SK-N-SH (cell line): ENCODE data around the gene PIAS1. TPM values are rescaled to one million over a fixed set of nuclear protein-coding genes. Genes with fewer than 3 reads are reported as not detected.

Source experiments
- CTCF ChIA-PET: fragments of 300-600, 350-600 bp; formaldehyde crosslinking; extraction: SDS; loops from one replicate; lab custom pipeline; 2021; lab: Yijun Ruan, JAX
- POLR2A ChIA-PET: fragments of 350-600 bp; sonication (Branson Sonifier 250); formaldehyde crosslinking; extraction: SDS; loops from one replicate; lab custom pipeline; 2020; ENCODE audit warnings: antibody characterized with exemption, inconsistent platforms; lab: Yijun Ruan, JAX
- DNase-seq: peaks from one replicate; pipeline ENCODE4 v3.0.0; 2012
- H2AFZ ChIP-seq: fragments of 200-600 bp; sonication (generic); 2 replicates; pipeline ENCODE4 v1.8.1; 2016; ENCODE audit warnings: antibody characterized with exemption, mild to moderate bottlenecking, low read depth
- H3F3A ChIP-seq: fragments of 200-600 bp; sonication (generic); replicated peaks from 2 replicates; pipeline ENCODE3; 2016; ENCODE audit warnings: antibody characterized with exemption, mild to moderate bottlenecking; ENCODE audit not compliant: insufficient read depth
- H3K27ac ChIP-seq, 2 experiments: fragments of 200-500 bp in 1 of 2; fragments of 200-600 bp in 1 of 2; sonication (Bioruptor generic) in 1 of 2; sonication (generic), shearing (Covaris generic) in 1 of 2; 2 replicates each; pipeline versions ENCODE4 v1.5.1 to v1.6.1; 2014 to 2016; ENCODE audit warnings: low read depth in 2 of 2, inconsistent platforms in 1 of 2, low read length in 1 of 2, mild to moderate bottlenecking in 1 of 2, mixed read lengths in 1 of 2
- H3K27me3 ChIP-seq: fragments of 200-600 bp; sonication (generic), shearing (Covaris generic); 2 replicates; pipeline ENCODE4 v1.6.1; 2016; ENCODE audit warnings: mixed run types; ENCODE audit not compliant: insufficient read depth
- H3K36me3 ChIP-seq, 2 experiments: fragments of 200-500 bp in 1 of 2; fragments of 200-600 bp in 1 of 2; sonication (Bioruptor generic) in 1 of 2; sonication (generic) in 1 of 2; replicated peaks in 1 of 2; 2 replicates each; pipeline versions ENCODE3 to v1.5.1; 2014 to 2016; ENCODE audit warnings: low read length in 1 of 2, mild to moderate bottlenecking in 1 of 2; ENCODE audit not compliant: insufficient read depth in 2 of 2, control insufficient read depth in 1 of 2
- H3K4me1 ChIP-seq, 2 experiments: fragments of 200-500 bp in 1 of 2; fragments of 200-600 bp in 1 of 2; sonication (Bioruptor generic) in 1 of 2; sonication (generic), shearing (Covaris generic) in 1 of 2; 2 replicates each; pipeline versions ENCODE4 v1.5.1 to v1.6.1; 2014 to 2016; ENCODE audit warnings: low read depth in 1 of 2, low read length in 1 of 2, mixed run types in 1 of 2; ENCODE audit not compliant: insufficient read depth in 2 of 2, control insufficient read depth in 1 of 2
- H3K4me2 ChIP-seq: fragments of 200-600 bp; sonication (generic), shearing (Covaris generic); 2 replicates; pipeline ENCODE4 v1.6.1; 2017; ENCODE audit warnings: mixed run types
- H3K4me3 ChIP-seq, 2 experiments: fragments of 200-500 bp in 1 of 2; fragments of 200-600 bp in 1 of 2; sonication (Bioruptor generic) in 1 of 2; sonication (generic), shearing (Covaris generic) in 1 of 2; 2 replicates each; pipeline versions ENCODE4 v1.5.1 to v1.8.1; 2014 to 2016; ENCODE audit warnings: low read depth in 2 of 2, inconsistent platforms in 1 of 2, low read length in 1 of 2, mild to moderate bottlenecking in 1 of 2, mixed read lengths in 1 of 2, moderate library complexity in 1 of 2
- H3K79me2 ChIP-seq: fragments of 200-600 bp; sonication (generic); 2 replicates; pipeline ENCODE4 v1.8.1; 2017; ENCODE audit warnings: mild to moderate bottlenecking; ENCODE audit not compliant: insufficient read depth
- H3K9ac ChIP-seq: fragments of 200-600 bp; sonication (generic); 2 replicates; pipeline ENCODE4 v1.6.1; 2017; ENCODE audit warnings: mixed run types
- H3K9me2 ChIP-seq: fragments of 200-600 bp; sonication (generic); 2 replicates; pipeline ENCODE4 v1.6.1; 2017; ENCODE audit warnings: mixed run types
- H3K9me3 ChIP-seq: fragments of 200-600 bp; sonication (generic); 2 replicates; pipeline ENCODE4 v1.6.1; 2017; ENCODE audit warnings: mixed run types, mild to moderate bottlenecking, moderate library complexity
- H4K20me1 ChIP-seq: fragments of 200-600 bp; sonication (generic); 2 replicates; pipeline ENCODE4 v1.6.1; 2017; ENCODE audit warnings: mild to moderate bottlenecking, mixed run types; ENCODE audit not compliant: insufficient read depth
- FOSL2 ChIP-seq: IDR thresholded peaks from 2 replicates; pipeline ENCODE4 v1.4.0; 2012; ENCODE audit warnings: low read depth, mild to moderate bottlenecking, moderate library complexity, borderline replicate concordance
- NRF1 ChIP-seq: IDR thresholded peaks from 2 replicates; pipeline ENCODE4 v1.6.1; 2012; ENCODE audit warnings: low read depth, mild to moderate bottlenecking, low read length
- PBX3 ChIP-seq: IDR thresholded peaks from 2 replicates; pipeline ENCODE4; 2012
- RFX5 ChIP-seq: IDR thresholded peaks from 2 replicates; pipeline ENCODE4 v1.6.1; 2012; ENCODE audit warnings: mild to moderate bottlenecking, improper control_type of control experiment, low read length
- TEAD4 ChIP-seq: IDR thresholded peaks from 2 replicates; pipeline ENCODE4 v1.4.0; 2012; ENCODE audit warnings: mild to moderate bottlenecking, borderline replicate concordance; ENCODE audit not compliant: insufficient read depth
- WGBS: methylation state at CpG from one replicate; pipeline ENCODE4 v1.1.6; 2017; ENCODE audit warnings: low lambda C conversion rate; 5-methylcytosine and 5-hydroxymethylcytosine counted together
- polyA plus RNA-seq, 3 experiments: library from polyadenylated mRNA; depleted of rRNA; stranded (reverse); fragments of >200 nt; gene quantifications; 2 replicates each; pipeline ENCODE4 v1.2.3, GENCODE V29; 2012
- TF ChIP-seq, protein P1 (sequence below): IDR thresholded peaks from 2 replicates; pipeline ENCODE4 v1.4.0; 2012; ENCODE audit warnings: low read depth, borderline replicate concordance
- TF ChIP-seq, protein P2 (sequence below): fragments of 200-600 bp; sonication (generic); IDR thresholded peaks from 2 replicates; pipeline ENCODE4 v1.6.1; 2017; ENCODE audit warnings: antibody characterized with exemption, mild to moderate bottlenecking, moderate library complexity

PIAS1 gene
- polyA plus RNA-seq, 1 of the 3 experiments (the other 2 are of a cell fraction) = 9.0 TPM

DNA sequence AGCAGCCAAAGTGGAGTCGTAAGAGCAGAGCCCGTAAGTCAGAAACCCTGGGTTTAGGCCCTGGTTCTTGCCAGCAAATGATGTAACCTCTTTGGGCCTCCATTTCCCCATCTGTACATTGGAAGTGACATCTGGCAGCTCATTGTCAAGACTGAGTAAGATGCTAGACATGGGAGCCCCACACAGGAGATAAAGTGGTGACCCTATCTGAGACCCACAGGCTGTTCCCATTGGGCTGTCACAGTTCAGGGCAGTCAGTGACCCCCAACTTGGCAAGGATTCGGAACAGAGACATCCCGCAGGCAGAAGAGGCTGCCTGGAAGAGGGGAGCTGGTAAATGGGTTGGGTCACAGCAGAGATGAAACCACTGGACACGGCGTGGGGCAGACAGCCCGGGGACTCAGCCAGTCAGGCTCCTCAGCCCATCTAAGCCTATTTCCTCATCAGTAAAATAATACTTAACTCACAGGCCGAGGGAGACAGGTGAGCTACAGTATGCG, 173.6 kb downstream of the PIAS1 start:
- Histone ChIP-seq H3F3A (peaks cover 4% of the 10 kb centered on the region), H3K4me2 (peak overlapping the region; percentile 89), H3K79me2 (peaks cover 65% of the 10 kb centered on the region), H4K20me1 (peaks cover 12% of the 10 kb centered on the region; the same call in 1 of the 2 replicates), H3K4me1 (peaks cover 10 to 31% of the 10 kb centered on the region in 2 experiments; a peak in 2 of 4 replicates), H3K27ac (no peak overlapping the region), H3K9me3 (no peaks in the 10 kb centered on the region), H2AFZ (no peak overlapping the region), H3K36me3 (no peaks in the 10 kb centered on the region), H3K27me3 (no peaks in the 10 kb centered on the region), H3K9ac (no peak overlapping the region), H3K9me2 (no peaks in the 10 kb centered on the region), H3K4me3 (no peak overlapping the region; a peak in 1 of 4 replicates)
- TF ChIP-seq NRF1 = no peak
- TF ChIP-seq, protein P1, sequence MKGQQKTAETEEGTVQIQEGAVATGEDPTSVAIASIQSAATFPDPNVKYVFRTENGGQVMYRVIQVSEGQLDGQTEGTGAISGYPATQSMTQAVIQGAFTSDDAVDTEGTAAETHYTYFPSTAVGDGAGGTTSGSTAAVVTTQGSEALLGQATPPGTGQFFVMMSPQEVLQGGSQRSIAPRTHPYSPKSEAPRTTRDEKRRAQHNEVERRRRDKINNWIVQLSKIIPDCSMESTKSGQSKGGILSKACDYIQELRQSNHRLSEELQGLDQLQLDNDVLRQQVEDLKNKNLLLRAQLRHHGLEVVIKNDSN = no peak
- ChIA-PET CTCF (interaction anchor here (1.5 to 4.0 kb wide), 3 partner anchors 9 to 79 kb away, joined by 4 to 21 read pairs (median 15); no protein-coding TSS in a partner anchor), POLR2A (interaction anchor here (1.7 kb wide), 1 partner anchor 25 kb away, joined by 3 read pairs; no protein-coding TSS in a partner anchor)
- 95% methylated on average over 9 of the region's 9 CpGs for WGBS
- DNase-seq = peak; percentile 19

DNA sequence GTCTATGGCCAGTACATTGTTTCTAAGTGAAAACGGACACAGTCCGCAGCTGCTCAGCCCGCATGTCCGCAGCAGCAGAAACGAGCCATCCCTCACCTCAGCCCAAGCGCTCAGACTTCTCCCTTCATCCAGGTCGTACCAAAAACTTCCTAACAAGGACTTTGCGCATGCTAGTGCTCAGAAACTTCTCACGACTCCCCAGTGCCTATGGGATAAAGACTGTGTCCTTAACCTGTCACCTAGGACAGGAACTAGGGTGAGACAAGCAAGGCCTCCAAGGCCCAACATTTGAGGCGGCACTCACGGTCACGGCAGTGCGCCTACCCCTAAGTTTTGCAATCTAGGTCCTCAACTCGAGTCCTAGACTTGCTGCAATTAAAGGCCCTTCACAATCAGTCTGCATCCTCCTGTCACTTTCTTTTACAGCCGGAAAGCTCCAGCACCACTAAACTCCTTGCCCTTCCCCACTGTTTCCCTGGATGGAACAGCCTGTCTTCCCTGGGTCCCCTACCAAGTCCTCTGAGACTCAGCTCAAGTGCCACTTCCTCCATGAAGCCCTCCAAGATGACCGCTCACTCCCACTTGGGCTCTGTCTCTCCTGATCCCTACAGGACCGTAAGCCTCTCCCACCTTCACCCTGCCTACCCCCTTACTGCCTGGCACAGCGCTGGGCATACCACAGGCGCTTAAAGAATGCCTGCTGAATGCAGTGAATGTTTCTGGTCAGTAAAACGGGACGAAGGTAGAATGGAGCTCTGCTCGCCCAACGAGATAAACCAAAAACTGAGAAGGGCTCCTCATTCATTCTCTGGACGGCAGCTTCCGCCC, 174.2 kb downstream of the PIAS1 start:
- H3K27ac ChIP-seq = peak overlapping the region in 1 of 2 experiments; percentile 52; a peak in 1 of 4 replicates
- peak overlapping the region; percentile 89 for H3K4me2 ChIP-seq
- peak overlapping the region; percentile 91 for H3K9ac ChIP-seq
- peaks cover 58% of the 10 kb centered on the region for H3K79me2 ChIP-seq
- no peaks in the 10 kb centered on the region for H3K9me3 ChIP-seq
- peak; percentile 43 for DNase-seq
- H3K4me3 ChIP-seq = peak overlapping the region; percentile 74 to 96
- no peaks in the 10 kb centered on the region for H3K27me3 ChIP-seq
- peak overlapping the region; percentile 83; the same call in 1 of the 2 replicates for H2AFZ ChIP-seq
- WGBS = 44% methylated on average over 23 of the region's 25 CpGs
- TF ChIP-seq RFX5 (no peak), TEAD4 (no peak), PBX3 (no peak), FOSL2 (no peak)
- TF ChIP-seq, protein P2, sequence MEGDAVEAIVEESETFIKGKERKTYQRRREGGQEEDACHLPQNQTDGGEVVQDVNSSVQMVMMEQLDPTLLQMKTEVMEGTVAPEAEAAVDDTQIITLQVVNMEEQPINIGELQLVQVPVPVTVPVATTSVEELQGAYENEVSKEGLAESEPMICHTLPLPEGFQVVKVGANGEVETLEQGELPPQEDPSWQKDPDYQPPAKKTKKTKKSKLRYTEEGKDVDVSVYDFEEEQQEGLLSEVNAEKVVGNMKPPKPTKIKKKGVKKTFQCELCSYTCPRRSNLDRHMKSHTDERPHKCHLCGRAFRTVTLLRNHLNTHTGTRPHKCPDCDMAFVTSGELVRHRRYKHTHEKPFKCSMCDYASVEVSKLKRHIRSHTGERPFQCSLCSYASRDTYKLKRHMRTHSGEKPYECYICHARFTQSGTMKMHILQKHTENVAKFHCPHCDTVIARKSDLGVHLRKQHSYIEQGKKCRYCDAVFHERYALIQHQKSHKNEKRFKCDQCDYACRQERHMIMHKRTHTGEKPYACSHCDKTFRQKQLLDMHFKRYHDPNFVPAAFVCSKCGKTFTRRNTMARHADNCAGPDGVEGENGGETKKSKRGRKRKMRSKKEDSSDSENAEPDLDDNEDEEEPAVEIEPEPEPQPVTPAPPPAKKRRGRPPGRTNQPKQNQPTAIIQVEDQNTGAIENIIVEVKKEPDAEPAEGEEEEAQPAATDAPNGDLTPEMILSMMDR = no peak
- TF ChIP-seq, all 33 proteins: peak for 0
- POLR2A ChIA-PET = interaction anchor here (0.6 to 1.7 kb wide), 3 partner anchors 25 to 49 kb away, joined by 3 read pairs; partner anchors contain the start of gene FEM1B
- peaks cover 10 to 31% of the 10 kb centered on the region in 2 experiments; a peak in 2 of 4 replicates for H3K4me1 ChIP-seq
- H4K20me1 ChIP-seq = peaks cover 12% of the 10 kb centered on the region; the same call in 1 of the 2 replicates
- peaks cover 4% of the 10 kb centered on the region for H3F3A ChIP-seq
- CTCF ChIA-PET = interaction anchor here (0.6 to 4.0 kb wide), 6 partner anchors 10 to 78 kb away, joined by 3 to 21 read pairs (median 10); no protein-coding TSS in a partner anchor
- no peaks in the 10 kb centered on the region for H3K9me2 ChIP-seq
- H3K36me3 ChIP-seq = no peaks in the 10 kb centered on the region
